Measurements from ENCODE around the gene ATG13.

ATG13 gene

DNA sequence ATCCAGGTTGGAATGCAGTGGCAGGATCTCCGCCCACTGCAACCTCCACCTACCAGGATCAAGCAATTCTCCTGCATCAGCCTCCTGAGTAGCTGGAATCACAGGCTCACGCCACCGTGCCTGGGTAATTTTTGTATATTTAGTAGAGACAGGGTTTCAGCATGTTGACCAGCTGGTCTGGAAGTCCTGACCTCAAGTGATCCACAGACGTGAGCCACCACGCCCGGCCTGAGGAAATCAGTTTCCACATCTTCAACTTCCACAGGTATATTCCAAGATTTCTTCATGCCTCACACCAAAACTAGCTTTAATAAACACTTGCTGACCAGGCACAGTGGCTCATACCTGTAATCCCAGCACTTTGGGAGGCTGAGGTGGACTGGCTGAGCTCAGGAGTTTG, 8.0 kb upstream of the ATG13 start:
- FAIRE-seq: no peak

DNA sequence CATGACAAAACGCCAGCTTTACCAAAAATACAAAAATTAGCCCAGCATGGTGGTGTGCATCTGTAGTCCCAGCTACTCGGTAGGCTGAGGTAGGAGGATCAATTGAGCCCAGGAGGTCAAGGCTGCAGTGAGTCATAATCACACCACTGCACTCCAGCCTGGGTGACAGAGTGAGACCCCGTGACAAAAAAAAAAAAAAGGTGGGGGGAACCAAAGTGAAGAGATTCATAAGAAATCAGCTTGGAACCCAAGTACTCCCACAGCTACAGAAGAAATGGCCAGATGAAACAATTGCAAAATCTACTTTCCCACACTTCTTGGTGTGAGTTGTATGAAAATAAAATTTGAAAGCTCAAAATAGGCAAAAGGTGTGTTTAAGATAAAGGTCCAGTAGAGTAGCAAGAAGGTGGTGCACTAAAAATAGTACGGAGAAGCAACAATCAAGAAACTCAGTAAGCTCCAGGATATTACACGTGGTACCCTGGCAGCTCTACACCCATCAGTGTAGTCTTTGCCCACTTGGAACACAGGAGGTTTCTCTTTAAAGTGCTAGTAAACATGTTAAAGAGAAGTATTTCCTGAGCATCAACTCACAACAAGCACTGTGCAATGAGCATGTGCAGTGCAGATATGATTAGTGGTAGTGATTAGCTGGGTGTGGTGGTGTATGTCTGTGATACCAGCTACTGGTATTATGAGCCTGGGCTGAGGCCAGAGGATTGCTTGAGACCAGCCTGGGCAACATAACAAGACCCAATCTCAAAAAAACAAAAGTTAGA, 5.6 kb upstream of the ATG13 start:
- FAIRE-seq: no peak

DNA sequence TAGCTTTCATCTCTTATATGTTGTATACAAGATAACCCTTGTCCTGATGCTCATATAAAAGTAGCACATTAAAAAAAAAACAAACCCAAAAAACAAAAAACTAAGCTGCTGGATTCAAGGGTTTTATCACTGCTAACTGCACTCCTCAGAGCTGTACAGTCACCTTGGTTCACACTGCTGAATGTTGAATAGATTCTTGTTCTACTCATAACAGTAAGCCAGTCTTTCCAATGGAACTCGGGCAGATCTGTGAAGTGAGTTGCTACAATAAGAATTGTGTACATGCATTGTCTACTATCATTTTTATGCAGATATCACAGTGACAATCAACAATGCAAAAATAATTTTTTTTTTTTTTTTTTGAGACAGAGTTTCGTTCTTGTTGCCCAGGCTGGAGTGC, 5.0 kb upstream of the ATG13 start:
- FAIRE-seq: no peak

DNA sequence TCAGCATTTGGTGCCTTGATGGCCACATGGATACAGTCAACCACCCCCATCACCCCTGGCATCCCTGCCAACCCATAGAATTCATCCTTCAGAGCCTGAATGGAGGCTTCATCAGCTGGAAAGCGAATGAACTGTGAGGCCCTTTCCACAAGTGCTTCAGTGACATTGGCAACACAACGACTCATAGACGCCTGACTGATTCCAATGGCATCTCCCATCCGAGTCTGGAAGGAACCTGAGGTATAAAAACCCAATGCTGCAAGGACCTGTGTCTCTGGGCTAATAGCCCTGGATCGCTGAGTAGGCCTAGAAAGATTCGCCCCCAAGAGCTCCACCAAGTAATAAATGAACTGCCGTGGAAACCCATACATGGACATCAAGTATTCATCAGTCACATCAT, 1.6 kb upstream of the ATG13 start:
- no peak for FAIRE-seq

DNA sequence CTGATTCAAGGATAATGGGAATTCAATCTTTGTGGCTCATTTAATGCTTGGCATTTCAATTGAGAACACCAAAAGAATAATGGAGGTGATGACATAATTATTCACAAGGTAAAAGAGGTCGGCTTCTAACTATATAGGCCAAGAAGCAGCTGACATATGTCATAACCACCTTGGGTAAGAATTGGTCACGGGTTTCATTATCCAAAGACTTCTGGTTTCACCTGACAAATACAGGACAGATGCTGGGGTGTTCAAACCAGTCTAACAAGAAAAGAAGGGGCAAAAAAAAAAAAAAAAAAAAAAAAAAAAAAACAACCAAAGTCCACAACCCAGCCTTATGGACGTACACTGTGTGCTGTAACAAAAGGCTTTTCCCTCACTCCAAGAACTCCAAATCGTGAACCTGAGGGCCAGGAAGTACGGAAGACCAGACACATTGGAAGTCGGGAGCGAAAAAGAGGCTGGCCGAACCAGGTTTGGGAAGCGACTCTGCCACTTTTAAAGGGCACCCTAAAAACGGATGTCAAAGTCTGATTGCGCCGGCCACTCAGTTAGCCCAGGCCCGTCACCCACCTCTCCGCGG, 711 bp upstream of the ATG13 start:
- FAIRE-seq: no peak

DNA sequence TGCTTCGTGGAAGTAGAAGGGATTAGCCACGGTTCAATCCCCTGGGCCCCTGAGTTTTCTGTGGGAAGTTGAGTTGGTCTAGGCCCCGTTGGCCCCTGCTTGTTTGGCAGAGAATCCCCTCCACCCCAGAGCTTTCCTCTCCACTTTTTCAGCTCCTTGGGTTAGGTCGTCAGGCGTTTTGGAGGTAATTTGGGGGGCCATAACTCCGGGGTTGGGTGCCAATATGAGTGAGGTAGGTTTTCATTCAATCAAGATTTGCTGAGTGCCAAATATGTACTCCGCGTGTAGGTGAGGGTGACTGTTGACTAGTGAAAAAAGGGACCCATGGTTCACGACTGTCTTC, 590 bp downstream of the ATG13 start:
- FAIRE-seq: no peak

DNA sequence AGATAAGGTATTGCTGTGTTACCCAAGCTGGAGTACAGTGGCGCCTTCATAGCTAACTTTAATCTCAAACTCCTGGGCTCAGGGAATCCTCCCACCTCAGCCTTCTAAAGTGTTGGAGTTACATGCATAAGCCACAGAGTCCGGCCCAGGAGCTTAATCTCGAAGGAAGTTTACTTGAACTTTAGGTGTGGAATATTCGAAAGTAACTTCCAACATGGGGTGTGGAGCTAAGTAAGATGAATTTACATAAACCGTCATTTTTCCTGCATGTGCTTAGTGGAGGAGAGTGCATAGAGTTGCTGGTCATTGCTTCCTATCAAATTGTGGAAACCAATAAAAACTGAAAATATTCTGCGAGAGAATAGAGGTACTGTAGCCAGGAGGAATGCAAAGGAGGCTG, 1.5 kb downstream of the ATG13 start:
- FAIRE-seq: no peak

DNA sequence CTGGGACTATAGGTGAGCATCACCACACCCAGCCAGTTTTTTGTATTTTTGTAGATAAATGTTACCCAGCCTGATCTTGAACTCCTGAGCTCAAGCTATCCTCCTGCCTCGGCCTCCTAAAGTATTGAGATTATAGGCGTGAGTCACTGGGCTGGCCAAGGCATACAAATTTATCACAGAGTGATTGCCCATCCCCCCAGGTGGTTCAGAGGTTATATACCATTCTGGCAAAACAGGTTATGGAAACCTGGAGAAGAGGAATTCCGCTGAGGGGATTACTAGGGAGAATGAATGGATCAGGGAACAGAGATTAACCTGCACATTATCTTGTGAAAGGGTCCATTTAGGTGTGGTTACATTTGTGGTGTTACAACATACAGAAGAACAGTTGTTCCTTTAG, 8.1 kb downstream of the ATG13 start:
- no peak for FAIRE-seq

DNA sequence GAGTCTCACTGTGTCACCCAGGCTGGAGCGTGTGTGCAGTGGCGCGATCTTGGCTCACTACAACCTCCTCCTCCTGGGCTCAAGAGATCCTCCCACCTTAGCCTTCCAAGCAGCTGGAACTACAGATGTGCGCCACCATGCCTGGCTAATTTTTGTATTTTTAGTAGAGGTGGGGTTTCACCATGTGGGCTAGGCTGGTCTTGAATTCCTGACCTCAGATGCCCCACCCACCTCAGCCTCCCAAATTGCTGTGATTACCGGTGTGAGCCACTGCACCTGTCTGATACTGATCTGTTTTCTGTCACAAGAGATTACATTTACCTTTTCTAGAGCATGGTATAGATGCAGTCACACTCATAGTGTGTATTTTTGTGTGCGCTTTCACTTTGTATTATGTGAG, 11.6 kb downstream of the ATG13 start:
- no peak for FAIRE-seq

DNA sequence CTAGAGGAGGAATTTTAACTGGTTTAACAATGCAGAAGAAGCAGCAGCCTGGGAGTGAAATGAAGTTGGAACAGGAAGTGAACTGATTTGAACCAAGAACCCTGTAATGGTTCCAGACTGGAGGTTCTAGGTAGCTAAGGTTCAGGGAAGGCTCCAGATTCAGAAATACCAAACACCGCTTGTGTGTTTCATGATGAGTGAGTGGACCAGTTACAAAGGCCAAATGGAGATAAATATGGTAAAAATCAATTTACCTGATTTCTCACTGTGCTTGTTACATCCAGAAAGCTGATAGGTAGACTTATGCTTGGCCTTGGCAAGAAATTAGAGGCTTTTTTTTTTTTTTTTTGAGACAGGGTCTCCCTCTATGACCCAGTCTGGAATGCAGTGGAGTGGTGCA, 12.9 kb downstream of the ATG13 start:
- no peak for FAIRE-seq

DNA sequence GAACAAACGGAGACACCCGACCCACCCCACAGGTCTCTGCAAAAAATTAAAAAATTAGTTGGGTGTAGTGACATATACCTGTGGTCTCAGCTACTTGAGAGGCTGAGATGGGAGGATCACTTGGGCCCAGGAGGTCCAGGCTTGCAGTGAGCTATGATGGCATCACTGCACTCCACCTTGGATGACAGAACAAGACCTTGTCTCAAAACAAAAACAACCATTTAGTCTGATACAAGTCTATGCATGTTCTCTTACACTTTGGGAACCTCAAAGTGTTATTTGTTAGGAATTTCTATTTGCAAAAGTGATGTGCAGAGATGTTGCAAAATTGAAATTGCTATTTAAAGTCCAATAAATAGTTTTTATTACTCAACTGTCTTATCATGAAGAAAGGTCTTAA, 14.3 kb downstream of the ATG13 start:
- FAIRE-seq: no peak

DNA sequence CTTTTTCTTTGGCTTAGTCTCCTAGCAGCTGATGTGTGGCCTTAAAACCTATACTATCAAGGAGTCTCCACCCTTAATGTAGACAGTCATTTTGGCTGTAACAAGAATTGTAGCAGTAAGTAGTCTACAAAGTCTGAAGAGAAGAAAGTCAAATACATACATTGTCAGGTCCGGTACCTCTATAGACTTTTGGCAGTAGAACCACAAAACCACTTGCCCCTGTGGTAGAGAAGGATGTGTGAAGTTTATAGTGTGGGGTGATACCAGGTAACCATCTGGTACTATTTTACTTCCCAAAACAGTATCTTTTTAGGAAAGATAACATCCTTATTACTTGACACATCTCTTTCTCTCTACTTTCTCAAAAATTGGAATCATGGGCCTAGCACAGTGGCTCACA, 15.1 kb downstream of the ATG13 start:
- no peak for FAIRE-seq

DNA sequence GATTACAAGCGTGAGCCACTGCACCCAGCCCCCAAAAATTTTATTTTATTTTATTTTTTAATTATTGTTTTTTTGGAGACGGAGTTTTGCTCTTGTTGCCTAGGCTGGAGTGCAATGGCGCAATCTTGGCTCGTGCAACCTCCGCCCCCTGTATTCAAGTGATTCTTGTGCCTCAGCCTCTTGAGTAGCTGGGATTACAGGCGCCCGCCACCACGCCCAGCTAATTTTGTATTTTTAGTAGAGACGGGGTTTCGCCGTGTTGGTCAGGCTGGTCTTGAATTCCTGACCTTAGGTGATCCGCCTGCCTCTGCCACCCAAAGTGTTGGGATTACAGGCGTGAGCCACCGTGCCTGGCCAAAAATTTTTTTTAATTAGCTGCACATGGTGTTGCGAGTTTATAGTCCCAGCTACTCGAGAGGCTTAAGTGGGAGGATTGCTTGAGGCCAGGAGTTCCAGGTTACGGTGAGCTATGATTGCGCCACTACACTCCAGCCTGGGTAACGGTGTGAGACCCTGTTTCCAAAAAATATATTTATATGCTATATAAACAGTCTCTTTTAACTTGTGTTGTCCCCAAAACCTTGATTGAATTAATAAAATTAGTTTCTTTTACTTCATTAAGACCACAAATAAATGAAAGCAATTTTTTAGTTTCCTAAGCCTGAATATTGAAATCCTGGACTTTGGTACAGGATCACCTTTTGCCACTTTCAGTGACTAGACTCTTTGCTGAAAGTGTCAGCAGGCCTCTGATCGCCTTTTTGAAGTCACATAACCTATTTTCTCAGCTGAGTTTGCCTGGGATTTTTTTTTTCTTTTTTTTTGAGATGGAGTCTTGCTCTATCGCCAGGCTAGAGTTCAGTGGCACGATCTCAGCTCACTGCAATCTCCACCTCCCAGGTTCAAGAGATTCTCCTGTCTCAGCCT, 16.2 kb downstream of the ATG13 start:
- no peak for FAIRE-seq

DNA sequence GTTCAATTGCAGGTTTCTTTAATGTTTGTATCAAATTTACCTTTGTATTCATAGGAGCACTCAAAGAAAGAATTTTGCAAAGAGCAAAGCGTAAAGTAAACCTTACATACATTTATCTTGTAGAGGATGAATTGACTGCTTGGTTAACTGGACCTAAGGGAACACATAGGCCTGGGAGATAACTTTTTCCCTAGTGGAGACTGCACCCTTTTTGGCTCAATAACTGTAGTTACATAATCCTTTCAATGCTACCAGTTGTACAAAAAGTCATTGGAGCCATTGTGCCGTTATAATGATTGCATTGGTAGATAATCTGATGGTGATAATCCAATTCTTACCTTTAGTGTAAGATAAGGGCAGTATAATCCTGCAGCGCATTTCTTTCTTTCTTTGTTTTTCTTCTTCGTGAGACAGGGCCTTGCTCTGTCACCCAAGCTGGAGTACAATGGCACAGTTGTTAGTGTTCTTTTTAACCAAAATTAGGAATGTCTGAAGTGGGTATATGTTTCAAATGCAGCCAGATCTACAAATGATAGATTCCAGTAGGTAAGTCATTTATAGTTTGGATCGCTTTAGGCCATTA, 18.3 kb downstream of the ATG13 start:
- no peak for FAIRE-seq

DNA sequence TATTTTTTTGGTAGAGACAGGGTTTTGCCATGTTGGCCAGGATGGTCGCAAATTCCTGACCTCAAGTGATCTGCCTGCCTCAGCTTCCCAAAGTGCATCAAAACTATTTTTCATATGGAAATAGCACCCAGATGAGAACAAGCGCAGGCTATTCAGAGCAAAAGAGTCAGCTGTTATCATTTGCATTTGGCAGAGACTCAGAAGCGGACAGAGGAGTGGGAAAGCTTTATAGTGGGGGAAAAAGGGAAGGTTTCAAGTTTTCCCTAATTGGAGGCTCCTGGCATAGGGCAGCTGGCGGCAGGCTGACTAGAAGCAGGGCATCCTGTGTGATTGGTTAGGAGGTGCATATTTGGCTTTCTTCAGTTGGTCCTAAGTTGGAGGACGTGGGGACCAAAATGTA, 20.2 kb downstream of the ATG13 start:
- no peak for FAIRE-seq

DNA sequence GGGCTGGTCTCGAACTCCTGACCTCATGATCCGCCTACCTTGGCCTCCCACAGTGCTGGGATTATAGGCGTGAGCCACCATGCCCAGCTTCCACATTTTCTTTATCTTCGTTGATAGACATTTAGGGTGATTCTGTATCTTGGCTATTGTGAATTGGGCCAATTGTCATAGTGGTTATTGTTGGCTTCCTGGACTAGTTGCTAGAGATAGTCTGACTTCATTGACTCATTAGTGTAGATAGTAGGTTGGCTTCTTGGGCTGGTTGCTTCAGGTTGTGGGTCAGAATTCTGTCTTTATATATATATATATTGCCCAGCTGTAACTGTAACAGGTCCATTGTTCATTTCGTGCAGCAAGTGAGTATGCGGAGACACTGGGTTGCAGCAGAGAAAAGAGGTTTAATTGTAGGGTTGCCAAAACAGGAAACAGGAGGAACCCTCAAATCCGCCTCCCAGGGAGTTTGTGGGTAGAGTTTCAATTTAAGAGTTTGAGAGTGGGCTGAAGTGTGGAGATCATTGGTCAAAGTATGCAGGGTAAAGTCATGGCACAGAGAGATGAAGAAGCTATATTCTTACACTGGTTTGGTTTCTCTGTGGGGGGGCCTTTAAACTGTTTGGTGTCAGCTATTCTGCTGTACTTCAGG, 22.0 kb downstream of the ATG13 start:
- FAIRE-seq: no peak

DNA sequence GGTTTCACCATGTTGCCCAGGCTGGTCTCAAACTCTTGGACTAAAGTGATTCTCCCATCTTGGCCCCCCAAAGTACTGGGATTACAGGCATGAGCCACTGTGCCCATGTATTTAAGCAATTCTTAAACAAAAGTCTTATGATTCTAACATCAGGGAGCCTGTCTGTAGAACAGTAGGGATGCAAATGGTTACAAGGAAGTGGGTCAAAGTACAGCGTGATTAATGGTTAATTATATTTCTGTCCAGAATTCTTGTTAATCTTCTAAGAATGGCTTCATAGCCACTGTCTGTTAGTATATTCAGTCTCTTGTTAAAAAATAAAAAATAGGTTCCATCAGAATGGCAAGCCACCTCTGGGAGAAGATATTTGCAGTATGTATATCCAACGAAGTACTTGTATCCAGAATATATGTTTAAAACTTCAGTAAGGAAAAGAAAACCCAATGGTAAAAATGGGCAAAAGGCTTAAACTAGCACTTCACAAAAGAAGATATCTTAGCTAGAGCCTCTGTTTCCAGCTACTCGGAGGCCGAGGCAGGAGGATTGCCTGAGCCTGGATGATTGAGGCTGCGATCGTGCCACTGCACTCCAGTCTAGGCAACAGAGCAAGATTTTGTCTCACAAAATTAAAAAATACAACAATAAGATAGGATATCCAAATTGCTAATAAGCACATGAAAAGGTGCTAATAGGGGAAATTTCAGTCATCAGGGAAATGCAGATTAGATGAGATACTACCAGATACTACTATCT, 22.9 kb downstream of the ATG13 start:
- no peak for FAIRE-seq

DNA sequence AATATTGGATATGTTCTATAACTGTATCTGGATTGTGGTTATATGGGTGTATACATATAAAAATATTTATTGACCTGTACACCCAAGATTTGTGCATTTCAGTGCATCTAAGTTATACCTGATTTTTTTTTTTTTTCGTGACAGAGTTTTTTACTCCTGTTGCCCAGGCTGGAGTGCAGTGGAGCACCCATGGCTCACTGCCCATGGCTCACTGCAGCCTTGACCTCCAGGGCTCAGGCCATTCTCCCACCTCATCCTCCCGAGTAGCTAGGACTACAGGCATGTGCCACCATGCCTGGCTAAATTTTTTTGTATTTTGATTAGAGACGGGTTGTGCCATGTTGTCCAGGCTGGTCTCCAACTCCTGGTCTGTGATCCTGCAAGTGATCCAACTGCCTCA, 24.3 kb downstream of the ATG13 start:
- no peak for FAIRE-seq

DNA sequence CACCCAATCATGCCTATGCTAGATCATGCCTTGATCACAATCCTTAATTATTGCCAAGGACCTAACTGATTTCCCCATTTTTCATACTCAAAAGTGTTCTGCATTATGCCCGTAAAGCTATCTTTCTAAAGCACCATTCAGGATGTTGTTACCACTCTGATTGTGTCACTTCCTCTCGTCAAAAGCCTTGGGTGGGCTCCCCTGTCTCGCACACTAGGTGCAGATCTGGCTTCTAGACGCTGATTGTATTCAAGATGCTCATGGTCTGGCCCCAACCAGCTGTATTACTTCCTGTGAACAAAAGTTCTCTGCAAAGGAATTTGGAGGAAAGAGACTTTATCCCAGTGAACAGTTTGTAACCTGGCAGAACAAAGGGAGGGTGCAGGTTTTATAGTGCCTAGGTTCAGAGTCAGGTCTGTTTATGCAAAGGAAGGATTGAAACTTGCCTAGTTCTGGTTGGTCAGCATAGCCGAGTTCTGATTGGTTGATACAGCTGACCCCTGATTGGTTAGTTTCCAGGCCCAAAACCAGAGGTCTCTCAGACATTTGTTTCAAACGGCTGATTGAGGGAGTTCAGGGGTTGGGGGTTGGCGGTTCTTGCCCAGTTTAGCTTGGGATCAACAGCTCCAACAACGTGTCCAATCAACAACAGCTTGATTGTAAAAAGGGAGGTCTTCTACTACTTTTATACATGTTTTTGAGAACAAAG, 25.4 kb downstream of the ATG13 start:
- no peak for FAIRE-seq

DNA sequence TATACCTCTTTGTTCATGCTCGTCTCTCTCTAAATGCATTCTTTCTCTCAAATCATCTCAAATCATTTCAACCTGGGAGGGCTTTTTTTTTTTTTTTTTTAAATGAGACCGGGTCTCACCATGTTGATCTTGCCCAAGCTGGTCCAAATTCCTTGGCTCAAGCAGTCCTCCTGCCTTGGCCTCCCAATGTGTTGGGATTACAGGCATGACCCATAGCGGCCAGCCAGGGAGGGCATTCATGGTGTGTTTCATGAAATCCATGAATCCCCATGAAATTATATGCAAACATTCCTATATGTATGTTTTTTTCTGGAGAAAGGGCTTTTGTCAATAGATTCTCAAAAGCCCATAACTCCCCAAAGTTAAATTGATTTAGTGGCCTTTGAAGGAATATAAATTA, 26.2 kb downstream of the ATG13 start:
- no peak for FAIRE-seq

DNA sequence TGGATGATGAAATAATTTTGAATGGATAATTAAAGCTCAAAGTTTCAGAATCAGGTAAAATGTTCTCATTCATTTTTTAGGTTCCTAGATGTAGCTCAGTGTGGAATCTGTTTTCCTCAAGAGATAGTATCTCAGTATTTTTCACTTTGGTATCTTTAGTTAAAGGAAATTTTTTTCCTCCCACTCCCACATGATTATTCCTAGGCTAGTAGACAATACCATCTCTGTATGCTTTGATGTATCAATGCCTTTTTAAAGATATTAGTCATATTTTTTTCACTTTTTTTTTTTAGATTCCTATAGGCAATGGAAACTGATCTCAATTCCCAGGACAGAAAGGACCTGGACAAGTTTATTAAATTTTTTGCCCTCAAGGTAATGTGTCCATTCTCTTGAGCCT, 26.6 kb downstream of the ATG13 start:
- no peak for FAIRE-seq
